NOMO-1 treated with dmso at 0.1 percent for 144 hours (cell line): ENCODE data around the gene RARA.

Experiments used
- DNase-seq: peaks from one replicate; lab custom pipeline; 2025; ENCODE audit not compliant: unreplicated experiment; lab: John Stamatoyannopoulos, UW

RARA gene

GRCh38 chr17:40309031-40309948 lies at the start of gene RARA:
RARA (plus strand) TSS chr17:40309180; CDS start chr17:40331219, 22,039 bp downstream.
- DNase-seq: peak; percentile 24

- no peak for DNase-seq
Observed at GRCh38 chr17:40259505-40259904, 49.5 kb upstream of the RARA start.

GRCh38 chr17:40260528-40260927 lies 48.5 kb upstream of the RARA start:
- no peak for DNase-seq

GRCh38 chr17:40264458-40265185 lies 44.4 kb upstream of the RARA start:
- no peak for DNase-seq

GRCh38 chr17:40265337-40265736 lies 43.6 kb upstream of the RARA start:
- no peak for DNase-seq

GRCh38 chr17:40266882-40267281 lies 42.1 kb upstream of the RARA start:
- DNase-seq: no peak

- DNase-seq: no peak
Observed at GRCh38 chr17:40268141-40268712, 40.8 kb upstream of the RARA start.

GRCh38 chr17:40278414-40278813 lies 30.6 kb upstream of the RARA start:
- DNase-seq: no peak

GRCh38 chr17:40279402-40279801 lies 29.6 kb upstream of the RARA start:
- no peak for DNase-seq

- DNase-seq: no peak
Observed at GRCh38 chr17:40281663-40282062, 27.3 kb upstream of the RARA start.

- DNase-seq: no peak
Observed at GRCh38 chr17:40283662-40284061, 25.3 kb upstream of the RARA start.

- DNase-seq: no peak
Observed at GRCh38 chr17:40284085-40284713, 24.8 kb upstream of the RARA start.

GRCh38 chr17:40286473-40286872 lies 22.5 kb upstream of the RARA start:
- no peak for DNase-seq

- DNase-seq: no peak
Observed at GRCh38 chr17:40287159-40287493, 21.9 kb upstream of the RARA start.

GRCh38 chr17:40287494-40288369 lies 21.2 kb upstream of the RARA start, which contains the start of gene CDC6:
CDC6 (plus strand) TSS chr17:40287879; CDS start chr17:40289421, 1,542 bp downstream.
- DNase-seq: peak; percentile 99

GRCh38 chr17:40290629-40291280 lies 18.2 kb upstream of the RARA start:
- no peak for DNase-seq

- no peak for DNase-seq
Observed at GRCh38 chr17:40291281-40291664, 17.7 kb upstream of the RARA start.

- DNase-seq: no peak
Observed at GRCh38 chr17:40293363-40293762, 15.6 kb upstream of the RARA start.

- no peak for DNase-seq
Observed at GRCh38 chr17:40295488-40296436, 13.2 kb upstream of the RARA start.
